ENCODE results near the gene AP4B1. TPM values are rescaled to one million over a fixed set of nuclear protein-coding genes. Genes with fewer than 3 reads are reported as not detected.

Gene AP4B1
- total RNA-seq, 1 experiment from 2014 or later: 11.1 TPM

GRCh38 chr1:113937146-113937545 is 32.5 kb upstream of the AP4B1 start:
- ATAC-seq: no peak
- H3K9ac ChIP-seq (ENCODE audit: low read length): no peak overlapping the region
- H3K9me2 ChIP-seq (ENCODE audit: insufficient read depth): no peaks in the 10 kb centered on the region
- H3K9me3 ChIP-seq (ENCODE audit: control insufficient read depth in 1 of 2, insufficient read depth in 1 of 2, low read depth in 1 of 2, low read length in 2 of 2): no peaks in the 10 kb centered on the region
- CTCF ChIA-PET: no interaction called here
- no peak for DNase-seq (ENCODE audit: low read depth, low spot score)
- H4K20me1 ChIP-seq (ENCODE audit: insufficient read depth): 0 out of 2 replicates have a peak, but pooled peaks cover 2% of the 10 kb centered on the region
- RAD21 ChIA-PET (ENCODE audit: low non-redundant PET in 1 of 2, low total read pairs in 2 of 2, uncharacterized antibody in 2 of 2, unreplicated experiment in 2 of 2): no interaction called here
- no peaks in the 10 kb centered on the region for H3K4me1 ChIP-seq (ENCODE audit: control insufficient read depth in 1 of 2, insufficient read depth in 2 of 2, low read length in 2 of 2)
- H3K27ac ChIP-seq (ENCODE audit: low read depth, low read length): no peak overlapping the region
- no peak overlapping the region for H3K4me3 ChIP-seq (replicated peaks in 1 of 2; ENCODE audit: low read depth in 1 of 2, low read length in 2 of 2)
- H3K36me3 ChIP-seq (ENCODE audit: control insufficient read depth in 1 of 2, insufficient read depth in 2 of 2, low read length in 2 of 2): peaks cover 7 to 8% of the 10 kb centered on the region in 2 experiments; a peak in 2 of 4 replicates
- H3K79me2 ChIP-seq (ENCODE audit: insufficient read depth, low read length): peaks cover 74% of the 10 kb centered on the region
- intact Hi-C loops (cut with micrococcal nuclease): no loop called here
- H3K27me3 ChIP-seq (ENCODE audit: insufficient read depth, low read length): no peaks in the 10 kb centered on the region
- H3K4me2 ChIP-seq (ENCODE audit: low read length): no peak overlapping the region
- no TSS peak for BruUV-seq (replicated peaks)
- TF ChIP-seq SRF (IDR thresholded peaks at IDR 0.05; ENCODE audit: low read depth) (no peak), ELF1 (IDR thresholded peaks at IDR 0.05; ENCODE audit: borderline replicate concordance, low read depth) (no peak), MAX (IDR thresholded peaks at IDR 0.05) (no peak), YY1 (IDR thresholded peaks at IDR 0.05; ENCODE audit: extremely low read depth, insufficient replicate concordance, low read depth, low read length) (no peak), TCF7L2 (IDR thresholded peaks at IDR 0.05; ENCODE audit: borderline replicate concordance, extremely low read depth, insufficient read depth, insufficient read length) (no peak), FOSL1 (IDR thresholded peaks at IDR 0.05; ENCODE audit: low read depth) (no peak), RAD21 (IDR thresholded peaks at IDR 0.05; ENCODE audit: low read depth) (no peak), ZFX (IDR thresholded peaks at IDR 0.05) (no peak), SP1 (IDR thresholded peaks at IDR 0.05; ENCODE audit: low read depth) (no peak), EZH2phosphoT487 (IDR thresholded peaks at IDR 0.05; ENCODE audit: borderline replicate concordance) (no peak), CEBPB (IDR thresholded peaks at IDR 0.05; ENCODE audit: low read depth) (no peak), POLR2AphosphoS5 (IDR thresholded peaks at IDR 0.05; ENCODE audit: low read depth, low read length) (no peak), JUND (IDR thresholded peaks at IDR 0.05) (no peak), ZBTB33 (IDR thresholded peaks at IDR 0.05; ENCODE audit: extremely low read depth, insufficient replicate concordance, low read length) (no peak), POLR2A (IDR thresholded peaks at IDR 0.05; ENCODE audit: borderline replicate concordance, extremely low read depth, insufficient read depth, insufficient read length) (no peak), CBX3 (IDR thresholded peaks at IDR 0.05; ENCODE audit: low read depth) (no peak)
- no peak overlapping the region for H2AFZ ChIP-seq (ENCODE audit: low read depth, low read length, poor library complexity, severe bottlenecking)
- POLR2A ChIA-PET: no interaction called here
